Neural cell (in vitro differentiated cells): ENCODE data around the gene ACSS1.

Experiments used
- CTCF ChIP-seq: fragments of 450-650 bp; IDR thresholded peaks from 2 replicates; pipeline ENCODE4 v1.5.1; 2014; ENCODE audit warnings: antibody characterized with exemption, mild to moderate bottlenecking, moderate library complexity; ENCODE audit not compliant: poor library complexity, severe bottlenecking
- EP300 ChIP-seq: fragments of 450-650 bp; conservative IDR thresholded peaks from 2 replicates; pipeline ENCODE4 v1.6.1; 2014; ENCODE audit warnings: antibody characterized with exemption, mild to moderate bottlenecking, moderate library complexity; ENCODE audit not compliant: poor library complexity, severe bottlenecking
- EZH2 ChIP-seq: fragments of 200-600, 300-800 bp; shearing (Covaris generic), sonication (generic); IDR thresholded peaks from 2 replicates; pipeline ENCODE4 v1.6.1; 2014; ENCODE audit warnings: antibody characterized with exemption, low read length, borderline replicate concordance, mild to moderate bottlenecking; ENCODE audit not compliant: insufficient read depth, poor library complexity, severe bottlenecking
- MXI1 ChIP-seq: fragments of 450-650 bp; conservative IDR thresholded peaks from 2 replicates; pipeline ENCODE4 v1.6.1; 2014; ENCODE audit warnings: antibody characterized with exemption, mild to moderate bottlenecking; ENCODE audit not compliant: poor library complexity, severe bottlenecking
- POLR2AphosphoS5 ChIP-seq: IDR thresholded peaks from 2 replicates; pipeline ENCODE4 v1.6.1; 2012
- RAD21 ChIP-seq: fragments of 450-650 bp; conservative IDR thresholded peaks from 2 replicates; pipeline ENCODE4 v1.6.1; 2014; ENCODE audit warnings: antibody characterized with exemption, mild to moderate bottlenecking, moderate library complexity
- REST ChIP-seq: IDR thresholded peaks from 2 replicates; pipeline ENCODE4 v1.6.1; 2012; ENCODE audit warnings: borderline replicate concordance
- TAF1 ChIP-seq: IDR thresholded peaks from 2 replicates; pipeline ENCODE4 v1.6.1; 2012; ENCODE audit warnings: low read depth

GRCh38 chr20:25054096-25054820 is 3.7 kb downstream of the ACSS1 start:
- no peak for TF ChIP-seq CTCF
- no peak for TF ChIP-seq EZH2
- no peak for TF ChIP-seq REST
- TF ChIP-seq POLR2AphosphoS5, result no peak
- no peak for TF ChIP-seq EP300
- no peak for TF ChIP-seq TAF1
- TF ChIP-seq RAD21, result no peak
- no peak for TF ChIP-seq MXI1
